Measurements from ENCODE around the gene MAD1L1.

MAD1L1 gene

DNA sequence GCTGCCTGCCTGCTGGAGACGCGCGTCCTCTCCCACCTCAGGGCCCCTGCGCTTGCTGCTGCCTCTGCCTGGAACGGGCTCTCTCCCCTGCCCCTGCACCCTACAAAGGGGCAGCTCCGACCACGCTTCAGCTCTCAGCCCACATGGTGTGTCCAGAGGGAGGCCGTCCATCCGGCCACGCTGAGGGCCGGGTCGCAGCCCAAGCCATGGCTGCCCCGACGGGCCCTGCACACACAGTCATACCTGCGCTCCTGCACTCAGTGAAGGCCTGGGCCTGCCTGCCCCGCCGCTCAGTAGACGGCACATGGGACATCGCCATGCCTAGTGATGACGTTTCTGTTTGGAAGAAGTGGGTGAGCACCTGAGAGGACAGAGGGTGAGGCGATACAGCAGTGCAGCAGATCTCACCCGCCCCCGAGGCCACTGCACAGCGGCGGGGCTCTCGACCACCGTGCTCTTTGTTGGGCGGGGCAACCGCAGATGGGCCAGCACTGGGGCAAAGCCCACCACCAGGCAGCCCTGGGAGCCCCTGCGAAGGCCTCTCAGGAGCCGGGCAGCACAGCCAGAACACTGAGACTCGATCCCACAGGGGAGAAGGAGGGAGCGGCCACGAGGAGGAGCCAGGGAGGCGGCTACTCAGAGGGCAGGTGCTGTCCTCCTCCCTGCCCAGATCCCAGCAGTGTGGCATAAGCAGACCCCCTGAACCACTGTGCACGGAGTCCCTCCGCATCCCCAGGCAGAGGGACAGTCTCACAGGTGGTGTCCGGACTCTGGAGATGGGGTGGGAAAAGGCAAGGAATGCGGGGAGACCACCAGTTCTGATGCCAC lies 129.5 kb downstream of the MAD1L1 start:
- no peak for DNase-seq (ENCODE audit: low read depth)

DNA sequence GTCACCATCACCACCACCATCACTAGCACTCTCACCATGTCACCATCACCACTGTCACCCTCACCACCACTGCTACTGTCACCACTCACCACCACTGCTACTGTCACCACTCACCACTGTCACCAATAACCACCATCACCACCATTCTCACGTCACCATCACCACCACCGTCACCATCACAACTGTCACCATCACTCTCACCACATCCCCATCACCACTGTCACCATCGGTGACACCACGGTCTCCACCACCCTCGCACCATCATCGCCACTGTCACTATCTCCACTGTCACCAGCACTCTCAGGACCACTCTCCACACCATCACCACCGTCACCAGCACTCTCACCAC lies 130.4 kb downstream of the MAD1L1 start:
- no peak for DNase-seq (ENCODE audit: low read depth)

DNA sequence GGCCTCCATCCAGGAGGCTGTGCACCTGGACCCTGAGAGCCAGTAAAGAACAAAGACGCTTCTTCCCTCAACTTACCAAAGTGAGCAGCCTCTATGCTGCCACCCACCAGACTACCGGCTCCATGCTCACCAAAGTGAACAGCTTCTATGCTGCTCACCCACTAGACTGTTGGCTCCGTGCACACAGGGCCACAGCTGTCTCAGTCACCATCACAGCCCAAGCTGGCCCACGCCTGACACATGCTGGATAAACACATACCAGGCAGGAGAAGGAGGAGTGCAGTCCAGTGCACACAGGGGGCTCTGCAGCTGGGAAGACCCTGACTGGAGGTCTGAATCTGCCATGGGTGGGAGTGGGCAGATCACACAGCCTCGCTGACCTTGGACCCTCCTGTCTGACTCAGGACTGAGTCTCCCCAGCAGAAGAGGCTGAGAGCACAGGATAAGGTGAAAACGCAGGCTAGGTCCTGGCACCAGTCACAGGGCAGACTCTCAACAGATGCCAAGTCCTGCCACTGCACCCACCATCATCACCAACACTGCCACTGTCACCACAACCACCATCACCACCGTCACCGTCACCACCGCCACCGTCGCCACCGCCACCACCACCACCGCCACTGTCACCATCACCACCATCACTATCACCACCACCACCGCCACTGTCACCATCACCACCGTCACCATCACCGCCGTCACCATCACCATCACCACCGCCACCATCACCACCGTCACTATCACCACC lies 130.9 kb downstream of the MAD1L1 start:
- no peak for DNase-seq (ENCODE audit: low read depth)

DNA sequence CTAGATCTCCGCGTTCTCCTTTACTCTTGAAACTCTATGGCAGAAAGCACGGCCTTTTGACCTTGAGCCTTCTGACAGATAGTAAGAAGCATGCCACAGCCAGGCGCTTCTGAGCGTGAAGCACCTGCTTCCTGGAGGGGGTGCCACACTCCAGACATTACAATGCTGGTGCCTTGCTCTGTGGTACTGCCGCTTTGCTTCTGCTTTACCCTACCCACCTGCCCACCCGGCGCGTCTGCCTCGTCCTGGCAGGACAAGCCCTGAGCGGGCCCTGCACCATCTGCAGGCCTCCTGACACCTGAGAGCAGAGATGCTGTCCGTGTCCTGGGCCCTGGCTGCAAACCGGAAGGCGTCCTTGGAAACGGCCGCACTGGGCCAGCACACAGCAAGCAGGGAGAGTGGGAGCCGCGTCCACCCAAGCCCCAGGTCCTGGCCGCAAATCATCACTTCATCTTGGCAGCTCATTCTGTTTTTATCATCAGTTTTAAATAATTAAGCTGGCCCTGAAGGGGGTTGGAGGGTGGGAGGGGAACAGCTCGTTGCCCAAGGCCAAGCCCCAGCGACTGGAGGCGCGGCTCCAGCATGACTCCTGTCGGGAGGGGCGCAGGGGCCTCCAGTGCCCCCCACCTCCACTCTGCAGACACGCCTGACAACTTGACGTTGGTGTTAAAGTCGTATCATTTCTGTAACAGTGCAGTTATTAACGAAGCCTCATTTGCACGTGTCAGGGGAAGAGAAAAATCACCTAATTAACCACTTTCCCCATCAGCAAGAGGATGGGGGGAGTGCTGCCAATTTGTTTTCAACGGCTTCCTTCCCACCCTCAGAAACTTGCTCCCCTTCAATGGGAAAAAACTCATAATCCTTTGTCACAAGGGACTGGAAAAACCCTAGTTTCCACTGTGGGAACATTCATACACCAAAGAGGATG lies 132.2 kb downstream of the MAD1L1 start:
- no peak for DNase-seq (ENCODE audit: low read depth)

DNA sequence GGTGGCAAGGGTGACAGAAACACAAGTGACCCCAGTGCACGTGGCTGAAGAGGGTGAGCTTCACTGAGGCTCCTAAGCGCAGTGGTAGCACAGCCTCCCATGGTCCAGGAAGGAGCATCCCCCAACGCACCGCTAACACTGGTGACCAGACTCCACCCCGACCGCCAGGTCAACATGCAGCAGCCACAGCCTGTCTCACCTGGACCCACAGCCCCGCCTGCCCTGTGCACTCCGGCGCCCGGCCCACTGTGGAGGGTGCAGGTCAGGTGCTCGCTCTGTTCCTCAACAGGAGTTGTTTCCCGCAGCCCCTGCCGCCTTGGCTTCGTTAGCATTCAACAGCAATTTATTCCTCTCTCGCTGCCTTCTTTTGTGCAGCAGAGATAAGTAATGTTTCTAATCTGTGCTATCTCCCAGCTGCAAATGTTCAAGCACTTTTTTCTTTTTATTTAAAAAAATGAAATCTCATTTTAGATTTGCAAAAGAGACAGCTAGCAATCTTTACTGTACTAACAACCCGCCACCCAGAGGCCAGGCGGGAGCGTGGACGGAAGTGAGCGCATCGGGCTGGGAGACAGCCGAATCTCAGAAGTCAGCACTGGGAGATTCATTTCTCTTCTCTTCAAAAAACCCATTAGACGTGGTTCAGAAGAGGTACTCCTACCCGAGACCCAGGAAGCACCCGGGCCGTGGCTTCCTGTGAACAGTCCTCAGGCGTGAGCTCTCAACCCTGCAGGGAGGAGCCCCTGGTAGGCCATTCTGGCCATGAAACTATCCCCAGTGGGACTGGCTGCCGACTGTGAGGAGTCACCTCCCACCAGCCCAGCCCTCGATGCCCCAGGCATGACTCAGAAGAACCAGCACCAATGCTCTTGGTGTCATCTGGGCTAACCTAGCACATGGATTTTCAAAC lies 133.4 kb downstream of the MAD1L1 start:
- no peak for DNase-seq (ENCODE audit: low read depth)

DNA sequence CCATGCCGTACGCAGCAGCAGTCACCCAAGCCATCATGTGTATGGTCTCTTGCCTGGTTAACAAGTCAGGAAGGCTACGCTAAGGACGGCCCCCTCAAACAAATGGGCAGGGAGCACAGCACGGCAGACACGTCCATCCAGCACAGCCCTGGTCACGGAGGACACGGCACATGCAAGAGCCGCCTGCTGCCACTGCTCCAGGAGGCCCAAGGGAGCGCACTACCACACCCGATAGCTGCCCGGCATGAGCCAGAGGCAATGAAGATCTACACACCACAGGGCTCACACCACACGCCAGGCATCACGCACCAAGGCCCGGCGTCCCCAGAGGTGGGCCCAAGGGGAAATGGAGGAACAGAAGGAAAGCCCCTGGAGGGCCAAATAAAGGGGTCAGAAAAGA lies 134.2 kb downstream of the MAD1L1 start:
- DNase-seq (ENCODE audit: low read depth) = no peak

DNA sequence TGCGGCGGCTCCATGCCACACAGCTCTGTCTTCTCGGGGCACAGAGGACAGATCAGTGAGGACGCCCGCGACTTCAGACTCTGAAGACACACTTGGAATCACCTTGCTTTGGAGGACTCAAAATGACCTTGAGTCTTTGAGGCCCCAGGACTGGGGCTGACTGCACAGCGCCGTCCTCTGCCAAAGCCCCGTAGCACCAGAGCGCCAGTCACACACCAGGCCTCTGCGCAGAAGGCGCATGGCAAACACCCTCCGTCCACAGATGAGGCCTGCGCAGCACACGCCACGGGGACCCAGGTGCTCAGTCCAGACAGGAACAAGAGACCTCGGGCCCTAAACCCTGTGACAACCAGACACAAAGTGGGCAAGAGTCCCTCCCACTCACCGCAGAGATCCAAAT lies 134.7 kb downstream of the MAD1L1 start:
- no peak for DNase-seq (ENCODE audit: low read depth)

DNA sequence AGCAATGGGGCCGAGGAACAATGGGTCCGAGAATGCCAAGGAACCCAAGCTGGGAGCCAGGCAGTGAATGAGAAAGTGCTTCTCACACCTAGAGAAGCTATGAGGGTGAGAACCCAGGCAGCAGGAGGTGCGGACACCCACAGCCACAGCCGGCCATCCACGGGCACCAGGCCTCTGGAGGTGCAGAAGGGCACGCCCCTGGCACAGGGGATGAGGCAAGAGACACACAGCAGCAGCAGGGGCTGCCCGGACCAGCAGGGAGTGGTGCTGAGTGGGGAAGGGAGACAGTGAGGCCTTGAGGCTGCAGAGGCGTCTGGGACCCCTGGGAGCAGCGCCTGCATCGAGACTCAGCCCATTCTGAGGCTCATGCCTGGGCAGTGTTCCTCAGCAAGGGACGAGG lies 135.3 kb downstream of the MAD1L1 start:
- DNase-seq (ENCODE audit: low read depth) = no peak

DNA sequence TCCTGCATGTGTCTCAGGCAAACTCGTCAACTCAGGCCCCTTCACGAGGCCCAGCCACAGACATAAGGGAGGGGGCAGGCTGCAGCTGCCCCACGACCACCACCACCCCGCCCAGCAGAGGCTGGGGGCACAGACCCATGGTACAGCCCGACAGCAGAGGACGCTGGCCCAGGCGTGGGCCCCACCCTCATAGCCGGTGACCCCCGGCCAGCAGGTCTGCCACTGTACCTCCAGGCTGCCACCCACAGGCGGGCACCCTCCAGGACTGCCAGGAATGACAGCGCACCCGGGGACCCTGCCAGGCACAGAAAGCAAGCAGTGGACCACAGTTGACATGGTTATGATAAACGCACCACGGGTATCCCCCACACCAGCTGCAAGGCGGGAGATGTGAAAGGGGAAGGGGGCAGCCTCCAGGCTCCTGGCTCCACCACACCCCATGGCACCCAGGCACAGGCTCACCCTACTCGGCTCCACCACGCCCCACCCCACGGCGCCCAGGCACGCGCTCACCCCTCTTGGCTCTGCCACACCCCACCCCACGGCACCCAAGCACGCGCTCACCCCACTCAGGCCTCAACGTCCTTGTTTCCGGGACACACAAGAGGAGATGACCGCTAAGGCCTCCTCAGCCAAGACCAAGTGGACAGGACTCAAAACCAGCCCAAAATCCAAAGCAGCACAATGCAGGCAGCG lies 135.9 kb downstream of the MAD1L1 start:
- no peak for DNase-seq (ENCODE audit: low read depth)

DNA sequence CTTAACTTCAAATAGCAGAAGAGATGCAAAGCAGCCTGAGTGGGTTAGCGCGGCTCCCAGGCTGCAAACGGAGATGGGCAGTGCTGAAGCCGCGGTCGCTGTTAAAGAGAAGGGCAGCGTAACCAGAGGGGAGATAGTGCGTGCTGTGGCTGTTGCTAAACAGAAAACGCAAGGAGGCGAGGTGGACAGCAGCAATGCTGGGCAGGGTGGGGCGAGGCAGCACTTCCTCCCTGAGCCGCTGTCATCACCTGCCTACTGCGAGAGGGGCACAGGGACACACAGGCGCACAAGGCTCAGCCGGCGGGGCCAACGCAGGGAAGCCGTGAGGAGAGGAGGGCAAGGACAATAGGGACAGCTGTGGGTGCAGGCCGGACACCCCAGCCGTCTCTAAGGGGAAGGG lies 137.3 kb downstream of the MAD1L1 start:
- DNase-seq (ENCODE audit: low read depth) = no peak

DNA sequence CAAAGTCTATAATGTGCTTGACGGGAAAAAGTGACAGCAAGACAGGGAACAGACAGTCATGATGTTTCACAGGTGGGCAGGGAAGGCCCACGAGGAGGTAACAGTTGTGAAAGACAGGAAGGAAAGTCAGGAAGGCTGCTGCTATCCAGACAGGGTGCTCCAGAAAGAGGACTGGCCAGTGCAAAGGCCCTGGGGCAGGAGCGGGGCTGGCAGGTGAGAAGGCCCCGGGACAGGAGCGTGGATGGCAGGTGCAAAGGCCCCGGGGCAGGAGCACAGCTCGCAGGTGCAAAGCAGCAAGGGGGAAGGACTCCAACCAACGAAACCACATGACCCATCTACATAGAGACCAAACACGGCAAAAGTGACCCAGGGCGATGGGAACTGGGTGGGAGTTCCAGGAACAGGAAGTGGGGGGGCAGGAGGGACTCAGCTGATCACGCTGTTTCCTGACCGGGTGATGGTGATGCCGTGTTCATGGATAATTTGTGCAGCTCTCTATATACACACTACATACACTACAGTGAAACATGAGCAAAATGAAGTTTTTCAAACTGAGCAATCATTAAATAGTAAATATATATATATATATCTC lies 138.2 kb downstream of the MAD1L1 start:
- no peak for DNase-seq (ENCODE audit: low read depth)

DNA sequence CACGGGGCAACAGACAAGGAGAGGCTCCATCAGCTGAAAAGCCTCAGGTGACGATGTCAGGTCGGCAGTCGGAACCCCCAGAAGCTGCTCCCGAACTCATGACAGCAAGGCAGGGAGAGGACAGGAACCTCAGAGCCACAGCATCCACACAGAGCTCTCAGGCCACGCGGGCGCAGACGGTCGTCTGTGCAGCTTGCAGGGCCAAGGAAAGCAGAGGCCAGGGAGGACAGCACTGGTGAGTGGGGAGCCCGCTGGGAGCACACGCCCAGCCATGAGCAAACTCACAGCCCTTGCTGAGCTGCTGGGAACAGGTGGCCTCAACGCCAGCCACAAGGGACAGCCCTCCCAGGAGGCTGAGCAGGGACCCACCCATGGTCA lies 138.9 kb downstream of the MAD1L1 start:
- no peak for DNase-seq (ENCODE audit: low read depth)

DNA sequence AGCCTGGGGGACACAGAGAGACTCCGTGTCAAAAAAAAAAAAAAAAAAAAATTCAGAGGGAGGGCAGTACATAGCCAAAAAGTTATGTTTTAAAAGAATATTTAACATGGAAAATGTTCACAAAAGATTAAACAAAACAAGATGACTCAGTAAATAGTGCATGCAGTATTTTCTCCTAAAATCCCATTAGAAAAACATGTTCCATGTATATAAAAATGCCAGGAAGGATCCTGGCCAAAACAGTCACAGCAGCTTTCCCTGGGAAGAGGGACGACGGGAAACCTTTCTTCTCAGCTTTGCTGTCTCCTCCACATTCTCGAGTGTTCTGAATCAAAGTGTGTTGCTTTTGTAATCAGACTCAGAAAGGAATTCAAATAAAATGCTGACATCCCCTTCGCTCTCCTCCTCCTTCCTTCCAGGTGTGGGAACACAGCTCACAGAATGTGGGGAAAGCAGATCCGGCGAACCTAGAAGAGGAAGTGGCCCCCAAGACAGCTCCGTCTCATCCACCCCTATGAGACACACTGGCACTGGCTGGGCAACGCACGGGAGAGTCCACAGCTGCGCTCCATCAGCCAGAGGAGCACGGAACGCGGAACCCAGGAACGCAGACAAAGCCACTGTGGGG lies 139.4 kb downstream of the MAD1L1 start:
- DNase-seq (ENCODE audit: low read depth) = no peak

DNA sequence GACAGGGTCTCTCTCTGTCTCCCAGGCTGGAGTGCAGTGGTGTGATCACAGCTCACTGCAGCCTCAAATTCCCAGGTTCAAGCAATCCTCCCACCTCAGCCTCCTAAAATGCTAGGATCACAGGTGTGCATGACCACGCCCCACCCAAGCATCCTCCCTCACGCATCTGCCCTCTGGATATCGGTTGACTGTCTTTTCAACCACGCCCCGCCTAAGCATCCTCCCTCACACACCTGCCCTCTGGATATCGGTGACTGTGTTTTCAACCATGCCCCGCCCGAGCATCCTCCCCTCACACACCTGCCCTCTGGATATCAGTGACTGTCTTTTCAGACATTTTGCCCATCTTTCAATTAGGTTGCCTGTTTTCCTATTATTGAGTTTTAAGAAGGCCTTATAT lies 140.5 kb downstream of the MAD1L1 start:
- DNase-seq (ENCODE audit: low read depth) = no peak

DNA sequence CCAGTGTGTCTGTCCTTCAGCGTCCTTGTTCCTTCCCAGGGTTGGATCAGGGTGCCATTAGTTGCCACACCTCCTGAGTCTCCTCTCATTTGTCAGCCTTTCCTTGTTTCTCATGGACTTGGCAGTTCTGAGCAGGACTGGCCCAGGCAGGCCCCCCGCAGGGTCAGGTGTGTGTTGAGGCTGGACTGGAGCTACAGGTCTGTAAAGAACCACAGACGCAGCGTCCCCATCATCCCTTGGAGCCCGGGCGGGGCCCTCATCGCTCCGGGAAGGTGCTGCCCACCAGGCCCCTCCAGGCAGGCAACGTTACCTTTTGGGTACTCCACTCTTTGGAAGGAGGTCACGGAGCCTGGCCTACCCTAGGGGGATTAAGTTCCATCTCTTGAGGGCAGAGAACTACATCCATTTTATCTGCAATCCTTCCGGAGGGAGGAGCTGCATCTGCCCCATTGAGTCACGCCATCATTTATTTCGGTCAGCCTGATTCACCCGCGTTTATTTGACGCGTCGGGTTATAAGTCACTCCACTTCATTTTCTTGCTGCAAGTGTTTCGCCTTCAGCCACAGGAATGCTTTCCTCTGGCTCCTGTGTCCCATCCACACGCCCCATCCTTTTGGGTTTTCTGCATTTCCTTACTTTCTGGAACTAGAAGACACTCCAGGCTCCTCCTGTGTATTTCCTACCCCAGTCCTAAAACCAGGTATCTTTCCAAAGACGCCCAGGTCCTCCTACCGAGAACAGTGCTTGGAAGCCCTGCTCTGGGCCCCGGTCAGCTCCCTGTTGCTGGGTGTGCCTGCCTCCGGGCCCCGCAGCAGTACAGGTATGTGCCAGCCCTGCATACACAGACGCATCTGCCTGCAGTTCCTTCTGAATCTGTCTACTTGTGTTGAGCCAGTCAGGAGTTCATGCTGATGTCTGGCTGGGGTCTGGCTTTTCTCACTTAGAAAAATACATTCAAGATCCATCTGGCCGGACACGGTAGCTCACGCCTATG lies 141.9 kb downstream of the MAD1L1 start:
- no peak for DNase-seq (ENCODE audit: low read depth)

DNA sequence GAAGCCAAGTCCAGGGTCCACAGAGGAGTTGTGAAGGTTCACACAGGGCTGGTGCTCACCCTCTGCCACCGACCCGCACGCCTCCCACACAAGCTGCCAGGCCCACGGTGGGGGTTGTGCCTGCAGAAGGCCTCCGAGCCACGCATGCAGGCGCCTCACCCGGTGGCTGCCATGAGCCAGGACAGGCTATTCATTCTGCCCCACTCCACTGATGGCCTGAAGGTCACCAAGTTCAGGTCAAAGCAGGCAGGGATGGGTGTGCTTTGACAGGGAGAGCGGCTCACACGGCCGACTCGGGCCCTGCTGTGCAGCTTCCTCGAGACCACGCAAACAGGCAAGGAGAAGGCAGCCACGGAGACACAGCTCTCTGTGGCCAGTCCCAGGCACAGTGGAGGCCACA lies 143.9 kb downstream of the MAD1L1 start:
- DNase-seq (ENCODE audit: low read depth) = no peak

DNA sequence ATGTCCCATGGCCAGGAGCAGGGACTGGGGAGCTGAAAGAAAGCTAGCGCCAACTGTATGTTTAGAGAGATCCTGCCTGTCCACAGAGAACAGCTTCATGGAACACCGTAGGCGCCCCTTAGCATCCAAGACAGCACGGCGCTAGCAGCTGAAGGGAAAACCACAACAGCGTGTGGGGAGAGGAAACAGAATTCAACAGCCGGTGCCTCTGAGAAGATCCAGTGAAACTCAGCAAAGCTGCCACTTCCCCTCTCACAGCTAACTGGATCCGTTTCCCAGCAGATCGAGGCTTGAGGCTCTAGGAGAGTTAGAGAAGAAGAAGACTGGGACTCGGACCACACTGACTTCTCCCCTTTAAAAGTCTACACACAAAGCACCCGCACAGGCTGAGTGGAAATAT lies 145.0 kb downstream of the MAD1L1 start:
- DNase-seq (ENCODE audit: low read depth) = no peak

DNA sequence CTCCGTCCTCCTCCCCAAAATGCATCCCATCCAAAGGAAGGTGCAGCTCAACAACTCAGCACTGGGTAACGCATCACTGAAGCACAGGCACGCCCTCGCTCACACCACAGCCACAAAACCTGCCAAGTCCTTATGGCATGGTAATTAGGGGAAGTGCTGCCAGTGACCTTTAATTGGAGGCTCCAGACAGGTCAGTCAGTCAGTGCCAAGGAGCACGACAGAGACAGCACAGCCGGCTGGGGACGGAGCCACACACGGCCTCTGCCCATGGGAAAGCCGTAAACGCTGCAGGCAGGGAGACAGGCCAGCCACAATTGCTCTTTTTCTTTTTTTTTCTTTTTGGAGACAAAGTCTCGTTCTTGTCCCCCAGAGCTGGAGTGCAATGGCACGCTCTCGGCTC lies 146.5 kb downstream of the MAD1L1 start:
- DNase-seq (ENCODE audit: low read depth) = no peak

DNA sequence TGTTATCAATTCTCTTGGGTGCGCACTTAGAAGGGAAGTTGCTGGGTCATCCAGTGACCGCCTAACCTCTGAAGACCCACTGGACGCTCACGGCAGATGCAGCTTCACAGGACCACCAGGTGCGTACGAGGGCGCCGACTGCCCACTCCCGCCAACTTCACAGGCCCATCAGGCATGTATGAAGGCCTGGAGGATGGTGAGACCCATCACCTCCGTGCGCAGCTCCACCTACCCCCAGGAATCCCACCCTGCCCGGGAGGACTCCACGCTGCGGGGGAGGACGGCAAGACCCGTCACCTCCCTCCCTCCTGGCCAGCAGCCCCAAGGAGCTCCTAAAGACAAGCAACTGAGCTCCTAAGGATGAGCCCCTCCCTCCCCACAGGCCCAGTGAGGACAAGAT lies 146.9 kb downstream of the MAD1L1 start:
- DNase-seq (ENCODE audit: low read depth) = no peak
